Stimulated activated memory B cell treated with anti-CD40 and anti-IgM and Interleukin-4, amounts not matched to agents 10 μg/mL and 1 μg/mL and 100 μg/mL, for 72 hours (primary cell): ENCODE measurements around the gene SRL.
A peak's percentile ranks its signal among the peaks of the same experiment; 100 is the strongest.

ENCODE experiments used
- ATAC-seq: fragments of 150-1000 bp; cut with Tn5 transposase; 2 replicates; pipeline ENCODE4 v1.10.0; 2021
- H3K27ac Mint-ChIP-seq: one replicate; pipeline ENCODE4 v1.8.0; 2022; ENCODE audit warnings: mild to moderate bottlenecking, mixed read lengths
- H3K27me3 Mint-ChIP-seq: one replicate; pipeline ENCODE4 v1.8.0; 2022; ENCODE audit warnings: mixed read lengths
- H3K36me3 Mint-ChIP-seq: one replicate; pipeline ENCODE4 v1.8.0; 2022; ENCODE audit warnings: mixed read lengths
- H3K4me1 Mint-ChIP-seq: one replicate; pipeline ENCODE4 v1.8.0; 2022; ENCODE audit warnings: mixed read lengths
- H3K4me3 Mint-ChIP-seq: one replicate; pipeline ENCODE4 v1.8.0; 2022; ENCODE audit warnings: mild to moderate bottlenecking, moderate library complexity, mixed read lengths
- H3K9me3 Mint-ChIP-seq: one replicate; pipeline ENCODE4 v1.8.0; 2022; ENCODE audit warnings: mixed read lengths

Gene SRL

DNA sequence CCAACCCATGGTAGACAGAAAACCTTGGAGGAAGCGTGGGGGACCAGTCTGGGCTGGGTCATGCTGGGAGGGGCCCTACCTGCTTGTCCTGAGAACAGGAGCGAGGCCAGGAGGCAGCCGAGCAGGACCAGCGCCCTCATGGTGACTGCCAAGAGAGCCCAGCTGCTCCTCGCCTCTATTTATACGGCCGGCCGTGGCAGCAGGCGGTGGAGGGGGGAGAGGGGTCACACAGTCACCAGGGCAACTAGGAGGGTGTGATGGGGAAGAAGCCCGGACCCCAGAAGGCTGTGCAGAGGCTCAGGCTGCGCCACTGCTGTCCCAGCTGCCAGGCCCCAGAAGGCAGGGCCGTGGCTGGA lies at the start of gene SRL:
SRL (minus strand) TSS at position 153 of the 356 bp plus-strand sequence; CDS start at position 140, 13 bp downstream.
- ATAC-seq = no peak
- no peak within 1 kb of the TSS for H3K27ac Mint-ChIP-seq
- H3K36me3 Mint-ChIP-seq = no peaks in the 10 kb centered on the region
- peaks cover 54% of the 10 kb centered on the region for H3K27me3 Mint-ChIP-seq
- no peaks in the 10 kb centered on the region for H3K9me3 Mint-ChIP-seq
- no peaks in the 10 kb centered on the region for H3K4me1 Mint-ChIP-seq
- no peak within 1 kb of the TSS for H3K4me3 Mint-ChIP-seq

DNA sequence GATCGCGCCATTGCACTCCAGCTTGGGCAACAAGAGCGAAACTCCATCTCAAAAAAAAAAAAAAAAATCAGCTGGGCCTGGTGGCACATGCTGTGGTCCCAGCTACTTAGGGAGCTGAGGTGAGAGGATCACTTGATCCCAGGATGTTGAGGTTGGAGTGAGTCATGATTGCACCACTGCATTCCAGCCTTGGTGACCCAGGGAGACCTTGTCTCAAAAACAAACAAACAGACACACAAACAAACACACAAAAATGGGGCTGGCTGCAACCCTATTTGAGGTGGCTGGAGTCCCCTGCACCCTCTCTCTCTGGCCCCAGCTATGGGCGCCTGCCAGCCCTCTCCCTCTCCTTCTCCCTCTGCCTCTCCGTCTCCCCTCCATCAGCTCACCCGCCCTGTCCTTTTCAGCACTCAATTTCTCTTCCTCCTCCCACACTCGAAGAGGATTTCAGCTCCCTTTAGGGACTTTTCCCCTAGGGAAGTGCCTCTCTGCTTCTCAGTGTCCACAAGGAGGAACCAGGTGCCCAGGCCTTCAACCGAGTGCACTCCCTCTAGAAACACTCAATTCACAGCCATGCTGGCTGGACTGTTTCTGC lies 48.5 kb upstream of the SRL start:
- peaks cover 24% of the 10 kb centered on the region for H3K4me1 Mint-ChIP-seq
- no peak for ATAC-seq
- peaks cover 67% of the 10 kb centered on the region for H3K27me3 Mint-ChIP-seq
- no peaks in the 10 kb centered on the region for H3K36me3 Mint-ChIP-seq
- no peak overlapping the region for H3K4me3 Mint-ChIP-seq
- H3K9me3 Mint-ChIP-seq = no peaks in the 10 kb centered on the region
- H3K27ac Mint-ChIP-seq = no peak overlapping the region

DNA sequence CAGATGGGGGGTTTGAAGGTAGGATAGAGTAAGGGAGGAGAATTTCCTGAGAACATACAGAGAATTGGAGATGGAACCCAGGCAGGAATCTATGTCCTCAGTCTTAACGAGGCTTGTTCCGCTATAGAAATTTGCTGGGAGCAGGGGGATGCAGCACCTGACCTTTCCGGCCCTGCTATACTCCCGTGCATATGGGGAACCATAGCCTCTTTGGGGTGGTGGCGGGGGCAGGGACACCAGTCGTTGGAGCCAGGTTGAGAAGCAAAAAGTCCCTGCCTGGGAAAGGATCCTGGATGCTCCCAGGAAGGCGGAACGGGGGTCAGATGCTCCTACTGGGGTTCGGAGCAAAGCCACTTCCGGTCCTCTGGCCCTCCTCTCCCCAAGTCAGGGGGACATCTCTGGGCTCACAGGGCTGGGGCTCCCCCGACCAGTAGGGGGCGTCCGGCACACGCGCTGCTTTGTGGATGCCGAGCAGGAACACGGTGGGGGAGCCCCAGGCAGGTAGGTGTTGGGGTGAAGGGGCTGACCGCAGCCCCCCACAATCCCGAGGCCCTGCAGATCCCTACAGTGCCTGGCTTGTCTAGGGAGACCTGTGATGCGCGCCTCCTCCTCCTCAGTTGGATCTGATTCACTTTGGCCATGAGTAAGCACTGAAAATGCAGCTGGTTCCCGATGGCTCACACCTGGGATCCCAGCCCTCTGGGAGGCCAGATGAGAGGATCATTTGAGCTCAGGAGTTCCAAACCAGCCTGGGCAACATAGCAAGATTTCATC lies 46.5 kb upstream of the SRL start:
- H3K27ac Mint-ChIP-seq = no peak overlapping the region
- peaks cover 19% of the 10 kb centered on the region for H3K4me1 Mint-ChIP-seq
- H3K9me3 Mint-ChIP-seq = no peaks in the 10 kb centered on the region
- no peaks in the 10 kb centered on the region for H3K36me3 Mint-ChIP-seq
- peak; percentile 94 for ATAC-seq
- peaks cover 77% of the 10 kb centered on the region for H3K27me3 Mint-ChIP-seq
- H3K4me3 Mint-ChIP-seq = no peak overlapping the region

DNA sequence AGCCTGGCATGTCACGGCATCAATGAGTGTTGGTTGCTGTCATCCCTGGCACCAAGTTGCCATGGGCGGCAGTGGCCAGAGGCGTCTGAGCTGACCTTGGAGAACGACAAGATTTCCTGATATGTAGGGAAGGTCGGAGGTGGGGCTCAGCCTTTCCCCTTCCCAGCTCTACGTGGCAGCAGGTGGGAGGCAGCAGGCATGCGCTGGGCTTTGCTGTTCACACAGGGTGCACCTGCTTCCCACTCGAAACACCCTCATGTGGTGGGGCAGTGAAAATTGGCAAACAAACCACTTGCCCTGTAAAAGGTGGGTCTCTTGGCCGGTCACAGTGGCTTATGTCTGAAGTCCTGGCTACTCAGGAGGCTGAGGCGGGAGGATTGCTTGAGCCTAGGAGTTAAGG lies 43.3 kb upstream of the SRL start:
- Mint-ChIP-seq H3K9me3 (peaks cover 3% of the 10 kb centered on the region), H3K4me3 (no peak overlapping the region), H3K36me3 (no peaks in the 10 kb centered on the region), H3K27me3 (peaks cover 49% of the 10 kb centered on the region), H3K4me1 (peaks cover 12% of the 10 kb centered on the region), H3K27ac (no peak overlapping the region)
- ATAC-seq = no peak

DNA sequence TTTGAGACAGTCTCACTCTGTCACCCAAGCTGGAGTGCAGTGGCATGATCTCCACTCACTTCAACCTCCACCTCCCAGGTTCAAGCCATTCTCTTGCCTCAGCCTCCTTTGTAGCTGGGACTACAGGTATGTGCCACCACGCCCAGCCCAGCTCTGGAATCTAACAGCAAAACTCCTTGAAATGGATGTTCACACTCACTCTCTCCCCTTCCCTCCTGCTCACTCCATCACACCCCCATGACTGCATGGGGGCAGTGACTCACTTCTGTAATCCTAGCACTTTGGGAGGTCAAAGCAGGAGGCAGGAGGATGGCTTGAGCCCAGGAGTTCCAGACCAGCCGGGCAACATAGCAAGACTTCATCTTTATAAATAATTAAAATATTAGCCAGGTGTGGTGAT lies 42.1 kb upstream of the SRL start:
- Mint-ChIP-seq H3K4me3 (no peak overlapping the region), H3K27ac (no peak overlapping the region), H3K4me1 (peaks cover 12% of the 10 kb centered on the region), H3K9me3 (peaks cover 3% of the 10 kb centered on the region), H3K27me3 (peaks cover 47% of the 10 kb centered on the region), H3K36me3 (no peaks in the 10 kb centered on the region)
- no peak for ATAC-seq

DNA sequence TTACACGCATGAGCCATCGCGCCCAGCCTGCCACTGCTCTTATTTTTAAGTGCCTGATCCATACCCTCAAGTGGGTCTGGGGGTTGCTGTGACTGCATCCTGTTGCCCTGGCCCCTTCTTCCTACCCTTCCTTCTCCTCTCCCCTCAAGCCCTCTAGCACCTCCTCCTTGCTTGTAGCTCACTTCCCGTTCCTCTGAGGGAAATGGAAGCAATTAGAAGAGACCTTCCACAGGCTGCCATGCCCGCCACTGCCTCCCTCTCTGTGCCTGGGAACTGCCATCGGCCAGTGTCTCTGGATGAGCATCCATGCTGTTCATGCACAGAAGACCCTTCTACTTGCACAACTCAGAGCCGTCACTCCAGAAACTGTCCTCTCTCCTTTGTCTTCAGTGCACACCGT lies 41.6 kb upstream of the SRL start:
- Mint-ChIP-seq H3K27ac (no peak overlapping the region), H3K27me3 (peaks cover 42% of the 10 kb centered on the region), H3K9me3 (peaks cover 3% of the 10 kb centered on the region), H3K4me1 (peaks cover 9% of the 10 kb centered on the region), H3K4me3 (no peak overlapping the region), H3K36me3 (no peaks in the 10 kb centered on the region)
- no peak for ATAC-seq

DNA sequence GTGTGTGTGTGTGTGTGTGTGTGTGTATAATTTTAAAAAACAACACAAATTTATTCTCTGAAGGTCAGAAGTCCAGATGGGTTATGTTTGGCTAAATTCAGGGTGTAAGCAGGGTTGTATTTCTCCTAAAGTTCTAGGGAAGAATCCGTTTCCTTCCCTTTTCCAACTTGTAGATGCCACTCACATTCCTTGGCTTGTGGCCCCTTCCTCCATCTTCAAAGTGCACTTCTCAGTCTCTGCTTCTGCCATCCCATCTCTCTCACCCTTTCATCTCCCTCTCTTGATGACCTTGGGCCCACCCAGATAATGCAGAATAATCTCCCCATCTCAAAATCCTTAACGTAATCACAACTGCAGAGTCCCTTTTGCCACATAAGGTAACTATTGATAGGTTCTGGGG lies 38.7 kb upstream of the SRL start:
- Mint-ChIP-seq H3K36me3 (no peaks in the 10 kb centered on the region), H3K27me3 (peaks cover 22% of the 10 kb centered on the region)
- ATAC-seq = no peak

DNA sequence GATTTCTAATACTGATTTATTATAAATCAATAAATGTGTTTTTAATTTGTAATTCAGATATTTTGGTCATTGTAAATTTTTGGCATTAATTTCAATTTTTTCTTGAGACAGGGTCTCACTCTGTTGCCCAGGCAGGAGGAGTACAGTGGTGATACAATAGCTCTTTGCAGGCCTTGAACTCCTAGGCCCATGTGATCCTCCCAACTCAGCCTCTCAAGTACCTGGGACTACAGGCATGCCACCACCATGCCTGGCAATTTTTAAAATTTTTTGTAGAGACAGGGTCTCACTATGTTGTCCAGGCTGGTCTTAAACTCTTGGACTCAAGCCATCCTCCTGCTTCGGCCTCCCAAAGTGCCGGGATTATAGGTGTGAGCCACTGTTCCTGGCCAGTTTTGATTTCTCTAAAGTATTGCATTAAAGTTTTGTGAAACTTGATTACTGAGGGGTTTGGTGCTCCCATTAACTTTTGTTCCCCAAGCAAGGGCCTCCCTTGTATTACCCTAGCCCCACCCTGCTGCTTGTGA lies 36.2 kb upstream of the SRL start:
- Mint-ChIP-seq H3K27ac (no peak overlapping the region), H3K4me1 (no peaks in the 10 kb centered on the region), H3K4me3 (no peak overlapping the region), H3K9me3 (peaks cover 3% of the 10 kb centered on the region), H3K36me3 (no peaks in the 10 kb centered on the region), H3K27me3 (peaks cover under 1% of the 10 kb centered on the region)
- ATAC-seq = no peak

More for the DNA sequence above, 38.7 kb upstream of the SRL start:
- H3K27ac Mint-ChIP-seq = no peak overlapping the region
- H3K4me1 Mint-ChIP-seq = no peaks in the 10 kb centered on the region
- peaks cover 3% of the 10 kb centered on the region for H3K9me3 Mint-ChIP-seq
- H3K4me3 Mint-ChIP-seq = no peak overlapping the region

DNA sequence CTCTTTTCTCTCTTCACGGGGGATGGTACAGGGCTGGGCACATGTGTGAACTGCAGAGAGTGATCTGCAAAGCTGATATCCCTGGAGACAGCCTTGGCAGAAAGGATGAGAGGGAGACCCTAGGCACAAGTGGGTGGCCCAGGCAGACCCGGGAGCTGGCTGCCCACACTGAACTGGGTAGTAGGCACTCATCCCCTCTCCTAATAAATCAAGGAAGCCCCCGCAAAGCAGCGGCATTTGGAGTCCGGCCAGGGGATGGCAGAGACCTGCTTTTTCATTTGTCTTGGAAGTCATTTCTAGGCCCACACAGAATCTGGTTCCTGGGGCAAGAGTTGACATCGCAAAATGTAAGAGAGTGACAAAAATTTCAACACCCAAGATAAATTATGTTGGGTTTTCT lies 34.0 kb upstream of the SRL start:
- Mint-ChIP-seq H3K4me3 (no peak overlapping the region), H3K4me1 (peaks cover 6% of the 10 kb centered on the region), H3K9me3 (peaks cover 3% of the 10 kb centered on the region), H3K27me3 (no peaks in the 10 kb centered on the region), H3K27ac (no peak overlapping the region), H3K36me3 (no peaks in the 10 kb centered on the region)
- no peak for ATAC-seq

DNA sequence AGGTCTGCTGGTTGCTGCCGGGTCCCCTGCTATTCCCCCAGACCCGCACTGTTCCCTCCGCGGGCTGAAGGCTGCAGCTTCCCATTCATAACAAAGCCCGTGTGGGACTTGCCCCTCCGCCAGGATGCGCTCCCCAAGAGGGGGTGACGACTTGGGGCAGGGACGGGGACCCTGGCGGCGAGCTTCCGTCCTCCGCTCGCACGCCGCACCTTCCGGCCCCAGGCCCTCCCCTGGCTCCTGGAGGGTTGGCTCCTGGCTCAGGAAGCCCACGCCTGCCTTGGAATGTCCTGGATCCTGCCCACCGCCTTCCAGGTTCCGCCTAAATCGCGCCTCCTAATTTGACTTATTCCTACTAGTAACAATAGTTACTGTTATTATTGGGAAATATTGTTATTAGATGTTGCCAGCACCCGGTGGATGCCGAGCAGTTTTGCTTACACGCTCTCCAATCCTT lies 32.0 kb upstream of the SRL start:
- Mint-ChIP-seq H3K9me3 (no peaks in the 10 kb centered on the region), H3K4me3 (peak overlapping the region; percentile 92), H3K27me3 (no peaks in the 10 kb centered on the region), H3K27ac (peak overlapping the region; percentile 96), H3K4me1 (peaks cover 15% of the 10 kb centered on the region), H3K36me3 (no peaks in the 10 kb centered on the region)
- peak; percentile 14 for ATAC-seq

DNA sequence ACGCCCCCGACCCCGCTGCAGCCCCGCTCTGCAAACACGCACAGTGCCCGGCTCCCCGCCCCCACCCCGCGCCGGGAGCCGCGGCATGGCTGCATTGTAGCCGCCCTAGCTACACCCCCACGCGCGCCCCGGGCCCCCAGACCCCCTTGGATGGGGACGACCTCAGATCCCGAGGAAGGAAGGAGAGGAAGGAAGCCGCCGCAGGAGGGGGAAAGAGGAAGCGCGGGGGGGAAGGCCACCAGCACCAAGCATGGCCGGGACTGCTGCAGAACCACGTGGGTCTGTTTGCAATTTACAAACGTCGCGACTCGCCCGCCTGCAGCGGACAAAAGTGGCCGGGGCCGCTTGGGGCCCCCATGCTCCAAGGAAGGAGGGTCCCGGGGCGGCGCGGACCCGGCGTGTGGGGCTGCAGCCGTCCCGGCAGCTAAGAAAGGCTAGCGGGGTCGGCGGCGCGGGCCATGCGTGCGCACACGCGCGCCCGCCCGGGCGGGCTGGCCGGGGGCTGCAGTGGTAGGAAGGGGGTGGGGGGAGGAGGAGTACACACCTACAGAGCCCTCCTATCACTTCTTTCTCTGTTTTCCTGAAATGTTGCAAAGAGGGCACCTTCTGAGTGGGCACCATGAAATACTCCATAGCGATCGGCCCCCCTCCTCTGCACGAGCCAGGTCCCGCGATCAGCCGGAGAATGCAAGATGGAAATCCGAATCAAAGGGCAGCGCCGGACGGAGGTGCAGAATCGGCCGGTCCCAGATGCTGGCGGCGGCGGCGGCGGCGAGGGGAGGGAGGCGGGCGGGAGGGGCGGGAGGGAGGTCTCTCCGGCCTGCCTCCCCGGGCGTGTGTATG lies 30.5 kb upstream of the SRL start:
- Mint-ChIP-seq H3K27ac (peak overlapping the region; percentile 96), H3K4me1 (peaks cover 21% of the 10 kb centered on the region), H3K9me3 (no peaks in the 10 kb centered on the region), H3K4me3 (peak overlapping the region; percentile 92), H3K36me3 (no peaks in the 10 kb centered on the region), H3K27me3 (no peaks in the 10 kb centered on the region)
- peak; percentile 53 for ATAC-seq

DNA sequence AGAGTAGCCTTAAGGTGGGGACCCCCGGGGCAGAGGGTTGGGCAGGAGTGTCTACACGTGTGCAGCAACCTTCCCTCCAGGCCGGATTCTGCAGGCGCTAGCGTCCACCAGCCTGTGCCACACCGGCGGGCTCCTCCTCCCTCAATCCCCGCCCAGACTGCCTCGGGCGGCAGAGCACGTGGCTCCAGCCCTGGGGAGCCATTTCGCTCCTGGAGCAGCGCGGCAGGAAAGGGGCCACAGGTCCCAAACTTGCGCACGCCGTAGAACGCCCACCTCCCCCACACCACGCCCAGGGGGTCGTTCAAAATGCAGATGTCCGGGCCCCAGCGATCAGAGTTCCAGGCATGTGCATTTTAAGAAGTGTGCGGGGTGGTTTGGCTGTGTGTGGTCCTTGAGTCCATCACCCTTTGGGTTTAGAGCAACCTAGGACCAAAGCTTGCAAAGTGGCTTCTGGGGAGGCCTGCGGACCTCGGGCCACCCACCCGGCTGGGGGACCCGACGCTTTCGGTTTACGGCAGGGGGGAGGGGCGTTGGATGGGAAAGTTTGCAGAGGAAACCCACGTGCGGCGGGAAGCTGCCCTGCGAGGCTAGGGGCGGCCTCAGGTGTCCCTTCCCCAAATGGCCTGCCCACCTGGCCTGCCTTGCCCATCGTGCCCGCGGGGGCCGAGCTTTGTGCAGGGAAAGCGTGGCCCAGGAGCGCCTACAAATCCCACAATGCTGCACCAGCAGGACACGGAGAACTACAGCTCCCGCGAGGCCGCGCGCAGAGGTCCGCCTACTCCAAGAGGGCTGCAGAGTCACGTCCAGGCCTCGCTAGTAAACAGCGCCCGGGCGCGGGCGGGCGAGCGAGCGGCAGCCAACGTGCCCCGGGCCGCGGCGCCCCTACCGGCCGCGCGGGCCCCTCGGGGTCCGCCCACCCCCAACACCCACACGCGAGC lies 29.6 kb upstream of the SRL start:
- Mint-ChIP-seq H3K9me3 (no peaks in the 10 kb centered on the region), H3K4me3 (peak overlapping the region; percentile 92)

DNA sequence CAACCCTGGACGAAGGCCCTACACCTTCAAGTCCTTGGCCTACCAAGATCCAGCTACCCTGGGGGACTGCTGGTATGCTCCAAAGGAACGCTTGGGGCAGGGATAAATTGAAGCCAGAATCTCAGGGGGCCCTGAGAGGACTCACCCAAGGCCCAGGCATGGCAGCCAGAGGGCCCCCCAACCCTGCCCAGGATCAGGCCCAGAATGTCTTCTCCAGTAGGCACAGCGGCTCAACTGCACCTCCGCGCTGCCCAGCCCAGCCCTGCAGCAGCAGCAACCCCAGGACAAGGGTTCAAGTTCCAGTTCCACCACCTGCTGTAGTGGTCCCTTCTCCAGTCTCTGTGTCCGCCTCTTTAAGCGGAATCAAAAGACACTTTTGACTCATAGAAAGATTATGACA lies 28.7 kb upstream of the SRL start:
- Mint-ChIP-seq H3K27ac (peak overlapping the region; percentile 96), H3K4me1 (peaks cover 30% of the 10 kb centered on the region), H3K4me3 (peak overlapping the region; percentile 92), H3K27me3 (no peaks in the 10 kb centered on the region), H3K36me3 (no peaks in the 10 kb centered on the region), H3K9me3 (no peaks in the 10 kb centered on the region)
- no peak for ATAC-seq

More for the DNA sequence above, 29.6 kb upstream of the SRL start:
- Mint-ChIP-seq H3K27ac (peak overlapping the region; percentile 96), H3K4me1 (peaks cover 23% of the 10 kb centered on the region), H3K27me3 (no peaks in the 10 kb centered on the region), H3K36me3 (no peaks in the 10 kb centered on the region)
- ATAC-seq = peak; percentile 89

DNA sequence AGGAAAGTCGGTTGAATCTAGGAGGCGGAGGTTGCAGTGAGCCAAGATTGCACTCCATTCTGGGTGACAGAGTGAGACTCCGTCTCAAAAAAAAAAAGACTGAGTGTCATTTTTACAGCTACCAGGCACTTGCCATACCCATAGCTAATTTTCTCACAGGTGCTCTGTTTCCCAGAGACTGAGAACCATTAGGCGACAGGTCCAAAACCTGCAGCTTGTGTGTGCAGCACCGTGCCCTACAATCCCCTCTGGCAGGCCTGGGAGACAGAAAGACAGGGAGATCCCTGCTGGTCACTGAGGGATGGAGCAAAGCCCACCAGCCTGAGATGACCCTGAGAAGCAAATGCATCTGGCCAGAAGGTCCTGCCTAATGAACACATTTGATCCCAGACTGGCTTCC lies 28.2 kb upstream of the SRL start:
- H3K27me3 Mint-ChIP-seq = no peaks in the 10 kb centered on the region
- peaks cover 30% of the 10 kb centered on the region for H3K4me1 Mint-ChIP-seq
- no peak for ATAC-seq
- no peak overlapping the region for H3K27ac Mint-ChIP-seq
- H3K4me3 Mint-ChIP-seq = no peak overlapping the region
- H3K9me3 Mint-ChIP-seq = no peaks in the 10 kb centered on the region
- no peaks in the 10 kb centered on the region for H3K36me3 Mint-ChIP-seq
